Activated CD8-positive, alpha-beta memory T cell treated with anti-CD3 and anti-CD28 coated beads for 1 hour (primary cell): ENCODE measurements around the gene ATP5F1C.

Source experiments
- DNase-seq, 2 donors: peaks; one replicate each; pipeline ENCODE4 v3.0.0-alpha.2; 2020; ENCODE audit warnings: low read depth in 1 of 2; ENCODE audit errors: extremely low read depth in 1 of 2

The ATP5F1C gene

DNA sequence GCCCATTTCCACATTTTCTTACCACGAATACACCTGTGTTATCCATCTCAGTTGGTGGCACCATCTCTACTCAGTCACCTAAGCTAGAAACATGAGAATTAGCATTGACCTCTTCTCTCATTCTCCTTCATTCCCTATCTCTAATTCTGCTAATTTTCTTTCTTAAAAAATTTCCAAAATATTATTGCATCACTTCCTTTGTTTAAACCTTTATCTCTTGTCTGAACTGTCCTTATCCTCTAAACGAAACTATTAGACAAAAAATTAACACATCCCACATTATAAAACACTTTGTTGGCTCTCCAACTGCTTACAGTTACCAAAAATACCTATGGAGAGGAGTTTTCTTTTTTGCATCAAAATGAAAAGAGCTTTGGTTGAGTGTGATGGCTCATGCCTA, 48.6 kb downstream of the ATP5F1C start:
- DNase-seq, result no peak

DNA sequence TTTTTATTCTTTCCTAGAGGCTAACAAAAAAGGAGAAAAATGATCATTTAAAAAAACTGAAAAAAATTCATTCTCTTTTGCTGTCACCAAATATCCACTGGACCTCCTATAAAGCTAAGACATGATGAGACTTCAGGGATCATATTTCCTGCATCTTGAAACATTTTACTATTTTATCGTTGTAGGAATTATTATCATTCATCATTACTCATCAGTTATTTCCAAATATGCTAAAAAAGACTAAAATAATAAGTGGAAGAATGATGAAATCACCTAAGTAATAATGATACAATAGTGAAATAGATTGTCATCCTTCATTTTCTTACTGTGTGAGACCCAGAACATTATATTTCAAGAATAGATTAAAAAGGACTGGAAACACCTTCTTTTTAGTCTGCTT, 58.6 kb downstream of the ATP5F1C start:
- no peak for DNase-seq

- no peak for DNase-seq
These were observed 65.4 kb downstream of the ATP5F1C start for GRCh38 chr10:7853226-7853842.

- DNase-seq, result no peak
These were observed 65.9 kb downstream of the ATP5F1C start for GRCh38 chr10:7853890-7854289.

DNA sequence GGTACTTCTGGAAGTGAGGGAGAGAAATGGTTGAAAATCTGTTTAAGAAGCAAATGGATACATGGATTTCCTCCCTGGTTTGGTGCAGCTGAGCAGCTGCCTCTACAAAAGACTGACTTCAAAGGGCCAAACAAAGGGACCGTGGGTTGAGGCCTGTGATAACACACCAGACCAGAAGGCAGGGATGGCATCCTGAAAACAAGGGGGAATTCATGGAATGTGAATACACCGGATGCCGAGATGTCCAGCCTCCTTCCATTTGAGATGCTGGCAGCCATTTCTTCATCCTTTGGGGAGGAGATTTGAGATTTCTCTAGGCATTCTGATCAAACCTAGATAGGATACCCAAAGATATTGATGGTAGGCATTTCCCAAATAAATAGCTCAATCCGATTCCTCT, 67.2 kb downstream of the ATP5F1C start:
- no peak for DNase-seq

GRCh38 chr10:7856678-7857077, 68.7 kb downstream of the ATP5F1C start:
- DNase-seq, result no peak

GRCh38 chr10:7857262-7857661, 69.3 kb downstream of the ATP5F1C start:
- no peak for DNase-seq
